ENCODE results near the gene TIAM1. TPM values are rescaled to one million over a fixed set of nuclear protein-coding genes. Genes with fewer than 3 reads are reported as not detected.

TIAM1 gene
- total RNA-seq, 1 experiment from 2014 or later = 22.5 TPM

GRCh38 chr21:31124010-31124409, 220.1 kb downstream of the TIAM1 start:
- CTCF ChIA-PET = no interaction called here
- no TSS peak for BruUV-seq (replicated peaks)
- no peak for DNase-seq

DNA sequence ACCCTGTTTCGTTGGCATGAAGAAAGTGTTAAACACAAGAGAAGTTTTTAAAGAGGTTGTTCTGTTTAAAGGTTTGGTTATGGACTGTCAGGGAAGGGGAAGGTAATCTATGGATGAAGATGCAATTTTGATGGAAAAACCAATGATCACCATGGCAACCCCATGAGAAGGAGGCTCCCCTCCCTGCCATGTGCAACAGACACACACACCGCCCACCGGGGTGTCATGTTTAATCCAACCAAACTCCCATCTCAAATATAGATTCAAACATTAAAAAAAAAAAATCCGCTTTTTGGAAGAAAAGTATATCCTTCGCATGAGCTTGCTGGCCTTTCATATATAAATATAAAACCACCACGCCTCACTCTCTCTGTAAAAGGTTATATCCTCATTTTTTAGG, 224.9 kb downstream of the TIAM1 start:
- no TSS peak for BruUV-seq (replicated peaks)
- DNase-seq = no peak
- peaks cover 7% of the 10 kb centered on the region for H3F3A ChIP-seq (ENCODE audit: insufficient read depth, low read depth)
- H3K36me3 ChIP-seq (ENCODE audit: low read depth) = no peaks in the 10 kb centered on the region
- H3K27me3 ChIP-seq (ENCODE audit: insufficient read depth, low read depth) = no peaks in the 10 kb centered on the region
- H3K79me2 ChIP-seq (ENCODE audit: low read depth) = no peaks in the 10 kb centered on the region
- H4K20me1 ChIP-seq (ENCODE audit: insufficient read depth) = no peaks in the 10 kb centered on the region
- no peaks in the 10 kb centered on the region for H3K9me2 ChIP-seq (ENCODE audit: insufficient read depth)
- no peak overlapping the region for H2AFZ ChIP-seq
- intact Hi-C loops (cut with micrococcal nuclease; ENCODE audit: unreplicated experiment) = no loop called here
- no peak for TF ChIP-seq EZH2 (IDR thresholded peaks at IDR 0.05; ENCODE audit: low read depth)
- TF ChIP-seq, protein P1, sequence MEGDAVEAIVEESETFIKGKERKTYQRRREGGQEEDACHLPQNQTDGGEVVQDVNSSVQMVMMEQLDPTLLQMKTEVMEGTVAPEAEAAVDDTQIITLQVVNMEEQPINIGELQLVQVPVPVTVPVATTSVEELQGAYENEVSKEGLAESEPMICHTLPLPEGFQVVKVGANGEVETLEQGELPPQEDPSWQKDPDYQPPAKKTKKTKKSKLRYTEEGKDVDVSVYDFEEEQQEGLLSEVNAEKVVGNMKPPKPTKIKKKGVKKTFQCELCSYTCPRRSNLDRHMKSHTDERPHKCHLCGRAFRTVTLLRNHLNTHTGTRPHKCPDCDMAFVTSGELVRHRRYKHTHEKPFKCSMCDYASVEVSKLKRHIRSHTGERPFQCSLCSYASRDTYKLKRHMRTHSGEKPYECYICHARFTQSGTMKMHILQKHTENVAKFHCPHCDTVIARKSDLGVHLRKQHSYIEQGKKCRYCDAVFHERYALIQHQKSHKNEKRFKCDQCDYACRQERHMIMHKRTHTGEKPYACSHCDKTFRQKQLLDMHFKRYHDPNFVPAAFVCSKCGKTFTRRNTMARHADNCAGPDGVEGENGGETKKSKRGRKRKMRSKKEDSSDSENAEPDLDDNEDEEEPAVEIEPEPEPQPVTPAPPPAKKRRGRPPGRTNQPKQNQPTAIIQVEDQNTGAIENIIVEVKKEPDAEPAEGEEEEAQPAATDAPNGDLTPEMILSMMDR (conservative IDR thresholded peaks at IDR 0.05) = no peak
- no peak overlapping the region for H3K4me3 ChIP-seq
- no peak overlapping the region for H3K4me2 ChIP-seq
- ChIA-PET CTCF (no interaction called here), POLR2A (ENCODE audit: unreplicated experiment) (no interaction called here)
- peaks cover 10% of the 10 kb centered on the region for H3K4me1 ChIP-seq (replicated peaks; ENCODE audit: insufficient read depth)
- H3K27ac ChIP-seq = no peak overlapping the region
- no peaks in the 10 kb centered on the region for H3K9me3 ChIP-seq (ENCODE audit: insufficient read depth, low read depth)

More at GRCh38 chr21:31124010-31124409, 220.1 kb downstream of the TIAM1 start:
- Histone ChIP-seq H3K27me3 (ENCODE audit: insufficient read depth, low read depth) (no peaks in the 10 kb centered on the region), H3K9me3 (ENCODE audit: insufficient read depth, low read depth) (no peaks in the 10 kb centered on the region), H3K4me1 (replicated peaks; ENCODE audit: insufficient read depth) (no peaks in the 10 kb centered on the region), H3K9me2 (ENCODE audit: insufficient read depth) (no peaks in the 10 kb centered on the region), H3K27ac (no peak overlapping the region), H3K36me3 (ENCODE audit: low read depth) (no peaks in the 10 kb centered on the region), H3K4me3 (no peak overlapping the region), H4K20me1 (ENCODE audit: insufficient read depth) (no peaks in the 10 kb centered on the region), H2AFZ (no peak overlapping the region), H3F3A (ENCODE audit: insufficient read depth, low read depth) (no peaks in the 10 kb centered on the region), H3K4me2 (no peak overlapping the region), H3K79me2 (ENCODE audit: low read depth) (no peaks in the 10 kb centered on the region)
- TF ChIP-seq EZH2 (IDR thresholded peaks at IDR 0.05; ENCODE audit: low read depth) = no peak
- TF ChIP-seq, protein P1 (conservative IDR thresholded peaks at IDR 0.05) = no peak
- POLR2A ChIA-PET (ENCODE audit: unreplicated experiment) = no interaction called here
- intact Hi-C loops (cut with micrococcal nuclease; ENCODE audit: unreplicated experiment) = no loop called here

DNA sequence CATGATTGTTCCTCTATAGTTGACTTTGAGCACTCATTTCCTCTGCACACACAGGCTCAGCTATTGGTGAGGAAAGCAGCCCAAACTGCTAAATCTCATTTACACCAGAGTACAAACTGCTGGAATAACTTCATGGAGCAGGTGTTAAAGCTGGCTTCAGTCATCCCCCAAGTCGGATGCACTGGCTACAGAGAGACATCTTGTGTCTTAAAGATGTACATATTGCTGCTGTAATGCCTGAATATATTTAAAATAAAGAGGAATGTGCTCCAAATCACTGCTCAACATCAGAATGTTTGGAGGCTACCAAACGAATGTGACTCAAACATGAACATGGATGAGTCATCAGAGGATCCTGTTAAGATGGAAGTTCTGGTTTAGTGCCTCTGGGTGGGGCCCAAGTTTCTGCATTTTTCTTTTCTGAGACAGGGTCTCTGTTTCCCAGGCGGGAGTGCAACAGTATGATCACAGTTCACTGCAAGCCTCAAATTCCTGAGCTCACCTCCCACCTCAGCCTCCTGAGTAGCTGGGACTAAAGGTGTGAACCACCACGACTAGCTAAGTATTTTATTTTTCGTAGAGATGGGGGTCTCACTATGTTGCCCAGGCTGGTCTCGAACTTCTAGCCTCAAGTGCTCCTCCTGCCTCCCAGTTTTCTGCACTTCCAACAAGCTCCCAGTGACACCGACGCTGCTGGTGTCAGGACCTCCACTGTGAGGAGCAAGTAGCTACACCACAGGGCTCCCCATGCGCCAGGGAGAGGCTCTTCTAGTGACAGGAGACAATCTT, 226.7 kb downstream of the TIAM1 start:
- Histone ChIP-seq H3F3A (ENCODE audit: insufficient read depth, low read depth) (peaks cover 7% of the 10 kb centered on the region), H3K4me2 (peak overlapping the region; percentile 27; the same call in 1 of the 2 replicates), H4K20me1 (ENCODE audit: insufficient read depth) (no peaks in the 10 kb centered on the region), H3K4me3 (no peak overlapping the region), H3K9me2 (ENCODE audit: insufficient read depth) (no peaks in the 10 kb centered on the region), H3K36me3 (ENCODE audit: low read depth) (no peaks in the 10 kb centered on the region), H2AFZ (no peak overlapping the region), H3K9me3 (ENCODE audit: insufficient read depth, low read depth) (no peaks in the 10 kb centered on the region), H3K27me3 (ENCODE audit: insufficient read depth, low read depth) (no peaks in the 10 kb centered on the region), H3K27ac (peak overlapping the region; percentile 70), H3K79me2 (ENCODE audit: low read depth) (no peaks in the 10 kb centered on the region), H3K4me1 (replicated peaks; ENCODE audit: insufficient read depth) (peaks cover 10% of the 10 kb centered on the region)
- CTCF ChIA-PET = interaction anchor here (0.6 kb wide), 1 partner anchor 63 kb away, joined by 3 read pairs; no protein-coding TSS in a partner anchor
- intact Hi-C loops (cut with micrococcal nuclease; ENCODE audit: unreplicated experiment) = no loop called here
- POLR2A ChIA-PET (ENCODE audit: unreplicated experiment) = no interaction called here
- peak; percentile 28 to 77 for DNase-seq
- no peak for TF ChIP-seq EZH2 (IDR thresholded peaks at IDR 0.05; ENCODE audit: low read depth)
- TF ChIP-seq, protein P1 (conservative IDR thresholded peaks at IDR 0.05) = peak; percentile 27; the same call in 1 of the 2 replicates
- no TSS peak for BruUV-seq (replicated peaks)

Measured in PC-9 (cell line).